ENCODE measurements around the gene IGFBP2. TPM values are rescaled to one million over a fixed set of nuclear protein-coding genes. Genes with fewer than 3 reads are reported as not detected.
A peak's percentile ranks its signal among the peaks of the same experiment; 100 is the strongest.

Gene IGFBP2
- total RNA-seq, 1 donor from 2014 or later: 252 TPM

DNA sequence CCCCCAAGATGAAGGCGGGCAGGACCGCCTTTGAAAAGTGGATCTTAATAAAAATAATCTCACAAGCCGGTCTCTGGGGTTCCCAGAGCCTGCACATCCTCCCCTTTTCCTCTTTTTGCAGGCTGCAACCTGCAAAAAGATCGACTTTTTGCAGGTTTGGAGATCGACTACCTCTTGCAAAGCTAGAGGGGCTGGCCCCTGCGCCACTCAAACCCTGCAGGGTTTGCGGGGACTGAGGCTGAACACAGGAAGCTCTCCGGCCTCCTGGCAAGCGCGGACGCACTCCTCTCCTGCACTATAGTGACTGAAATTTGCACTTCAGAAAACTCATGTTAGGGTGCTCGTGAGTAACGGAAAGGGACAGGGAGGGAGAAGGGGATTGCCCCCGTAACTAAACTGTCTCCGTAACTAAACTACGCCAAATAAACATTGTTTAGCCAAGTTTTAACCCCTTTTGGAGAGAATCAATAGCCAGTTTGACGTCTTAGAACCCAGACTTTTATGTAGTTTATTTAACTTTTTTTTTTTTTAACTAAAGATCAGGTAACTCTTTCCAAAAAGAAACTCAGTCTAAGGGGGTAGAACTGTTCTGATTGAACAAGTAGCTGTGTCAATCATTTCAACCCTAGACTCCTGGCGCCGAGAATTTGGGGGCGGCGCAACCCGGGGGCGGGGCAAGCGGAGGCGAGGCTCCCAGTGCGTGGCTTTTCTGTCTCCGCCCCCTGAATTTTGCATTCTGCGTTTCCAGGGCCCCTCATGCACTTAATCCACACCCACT lies 59.6 kb downstream of the IGFBP2 start:
- no peaks in the 10 kb centered on the region for H3K9me3 Mint-ChIP-seq
- peak; percentile 87 for DNase-seq (ENCODE audit: extremely low spot score, unreplicated experiment)
- TF ChIP-seq, protein P1, sequence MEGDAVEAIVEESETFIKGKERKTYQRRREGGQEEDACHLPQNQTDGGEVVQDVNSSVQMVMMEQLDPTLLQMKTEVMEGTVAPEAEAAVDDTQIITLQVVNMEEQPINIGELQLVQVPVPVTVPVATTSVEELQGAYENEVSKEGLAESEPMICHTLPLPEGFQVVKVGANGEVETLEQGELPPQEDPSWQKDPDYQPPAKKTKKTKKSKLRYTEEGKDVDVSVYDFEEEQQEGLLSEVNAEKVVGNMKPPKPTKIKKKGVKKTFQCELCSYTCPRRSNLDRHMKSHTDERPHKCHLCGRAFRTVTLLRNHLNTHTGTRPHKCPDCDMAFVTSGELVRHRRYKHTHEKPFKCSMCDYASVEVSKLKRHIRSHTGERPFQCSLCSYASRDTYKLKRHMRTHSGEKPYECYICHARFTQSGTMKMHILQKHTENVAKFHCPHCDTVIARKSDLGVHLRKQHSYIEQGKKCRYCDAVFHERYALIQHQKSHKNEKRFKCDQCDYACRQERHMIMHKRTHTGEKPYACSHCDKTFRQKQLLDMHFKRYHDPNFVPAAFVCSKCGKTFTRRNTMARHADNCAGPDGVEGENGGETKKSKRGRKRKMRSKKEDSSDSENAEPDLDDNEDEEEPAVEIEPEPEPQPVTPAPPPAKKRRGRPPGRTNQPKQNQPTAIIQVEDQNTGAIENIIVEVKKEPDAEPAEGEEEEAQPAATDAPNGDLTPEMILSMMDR (conservative IDR thresholded peaks at IDR 0.05): no peak
- peak overlapping the region; percentile 86 for H3K27ac Mint-ChIP-seq
- H3K27me3 Mint-ChIP-seq: peaks cover 30% of the 10 kb centered on the region
- H3K36me3 Mint-ChIP-seq: peaks cover 4% of the 10 kb centered on the region
- H3K4me1 Mint-ChIP-seq (ENCODE audit: unreplicated experiment): peaks cover 48% of the 10 kb centered on the region
- H3K4me3 Mint-ChIP-seq: peak overlapping the region; percentile 92

- no peak for DNase-seq (ENCODE audit: extremely low spot score, unreplicated experiment)
- Mint-ChIP-seq H3K9me3 (no peaks in the 10 kb centered on the region), H3K27me3 (peaks cover 30% of the 10 kb centered on the region), H3K4me3 (peak overlapping the region; percentile 92), H3K27ac (peak overlapping the region; percentile 82), H3K36me3 (peaks cover 4% of the 10 kb centered on the region), H3K4me1 (ENCODE audit: unreplicated experiment) (peaks cover 48% of the 10 kb centered on the region)
- TF ChIP-seq, protein P1 (conservative IDR thresholded peaks at IDR 0.05): no peak
These were observed 60.3 kb downstream of the IGFBP2 start for GRCh38 chr2:216693414-216694080.

- DNase-seq (ENCODE audit: extremely low spot score, unreplicated experiment): peak; percentile 80
- H3K27me3 Mint-ChIP-seq: peaks cover 30% of the 10 kb centered on the region
- peak overlapping the region; percentile 82 for H3K27ac Mint-ChIP-seq
- H3K9me3 Mint-ChIP-seq: no peaks in the 10 kb centered on the region
- H3K36me3 Mint-ChIP-seq: no peaks in the 10 kb centered on the region
- H3K4me1 Mint-ChIP-seq (ENCODE audit: unreplicated experiment): peaks cover 43% of the 10 kb centered on the region
- TF ChIP-seq, protein P1 (conservative IDR thresholded peaks at IDR 0.05): peak; percentile 32
- peak overlapping the region; percentile 92 for H3K4me3 Mint-ChIP-seq
These were observed 61.0 kb downstream of the IGFBP2 start for GRCh38 chr2:216694082-216694825.

GRCh38 chr2:216694826-216695217 lies 61.6 kb downstream of the IGFBP2 start:
- no peaks in the 10 kb centered on the region for H3K36me3 Mint-ChIP-seq
- peaks cover 30% of the 10 kb centered on the region for H3K27me3 Mint-ChIP-seq
- DNase-seq (ENCODE audit: extremely low spot score, unreplicated experiment): no peak
- peak overlapping the region; percentile 92 for H3K4me3 Mint-ChIP-seq
- peaks cover 37% of the 10 kb centered on the region for H3K4me1 Mint-ChIP-seq (ENCODE audit: unreplicated experiment)
- TF ChIP-seq, protein P1 (conservative IDR thresholded peaks at IDR 0.05): no peak
- H3K27ac Mint-ChIP-seq: peak overlapping the region; percentile 82
- no peaks in the 10 kb centered on the region for H3K9me3 Mint-ChIP-seq

DNA sequence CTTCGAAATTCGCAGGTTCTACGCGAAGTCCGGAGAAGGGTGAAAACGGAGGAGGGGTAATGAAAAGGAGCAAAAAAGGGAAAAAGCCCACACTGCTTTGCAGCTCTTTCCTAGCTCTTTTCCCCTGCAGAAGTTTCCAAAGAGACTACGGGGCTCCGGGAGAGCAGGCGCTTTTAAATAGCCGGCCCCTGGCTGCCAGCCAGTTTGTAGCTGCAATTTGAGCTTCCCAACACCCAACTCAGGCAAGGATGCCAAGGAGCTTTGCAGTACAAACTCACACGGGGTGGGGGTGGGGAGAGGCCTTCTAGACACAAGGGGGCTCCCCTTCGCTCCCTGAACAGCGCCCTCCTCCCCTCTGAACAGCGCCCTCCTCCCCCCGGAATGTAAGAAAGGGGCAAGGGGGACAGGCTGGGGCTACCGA lies 62.2 kb downstream of the IGFBP2 start, which contains the start of gene IGFBP5:
IGFBP5 (minus strand) TSS at position 149 of the 421 bp plus-strand sequence. CDS start 774 bp downstream, outside the sequence.
- peak within 1 kb of the TSS; percentile 92 for H3K4me3 Mint-ChIP-seq
- peak; percentile 85 for DNase-seq (ENCODE audit: extremely low spot score, unreplicated experiment)
- no peaks in the 10 kb centered on the region for H3K9me3 Mint-ChIP-seq
- H3K4me1 Mint-ChIP-seq (ENCODE audit: unreplicated experiment): peaks cover 31% of the 10 kb centered on the region
- no peaks in the 10 kb centered on the region for H3K36me3 Mint-ChIP-seq
- TF ChIP-seq, protein P1 (conservative IDR thresholded peaks at IDR 0.05): peak; percentile 41
- peaks cover 30% of the 10 kb centered on the region for H3K27me3 Mint-ChIP-seq
- peak within 1 kb of the TSS; percentile 82 for H3K27ac Mint-ChIP-seq

Measured in type B pancreatic cell (in vitro differentiated cells).